Psoas muscle (tissue), 8 donors: ENCODE measurements around the gene GREM2. TPM values are rescaled to one million over a fixed set of nuclear protein-coding genes. Genes with fewer than 3 reads are reported as not detected.

ENCODE experiments used
- ATAC-seq, 4 donors: fragments of 200-7000 bp; cut with Tn5 transposase; one replicate each; pipeline ENCODE4 v1.9.1; 2020; ENCODE audit warnings: moderate library complexity in 3 of 4, mild to moderate bottlenecking in 2 of 4
- DNase-seq, 2 donors: peaks; one replicate each; pipeline ENCODE4 v3.0.0-alpha.2; 2020
- H3K27ac ChIP-seq: fragments of 200-600 bp; one replicate; pipeline ENCODE4 v1.8.0; 2022
- H3K27me3 ChIP-seq, 3 donors: fragments of 200-600 bp in 1 of 3; one replicate each; pipeline versions ENCODE4 v1.6.1 to v1.8.0; 2013 to 2022; ENCODE audit warnings: low read length in 2 of 3, mild to moderate bottlenecking in 2 of 3, moderate library complexity in 1 of 3; ENCODE audit not compliant: insufficient read depth in 3 of 3
- H3K36me3 ChIP-seq, 2 donors: fragments of 200-600 bp in 1 of 2; one replicate each; pipeline versions ENCODE4 v1.6.1 to v1.8.0; 2013 to 2022; ENCODE audit warnings: low read depth in 1 of 2, mild to moderate bottlenecking in 1 of 2, moderate library complexity in 1 of 2; ENCODE audit not compliant: insufficient read depth in 1 of 2
- H3K4me1 ChIP-seq: fragments of 200-600 bp; one replicate; pipeline ENCODE4 v1.8.0; 2022
- H3K4me3 ChIP-seq: fragments of 200-600 bp; one replicate; pipeline ENCODE4 v1.8.0; 2022; ENCODE audit warnings: mild to moderate bottlenecking
- H3K9me3 ChIP-seq: fragments of 200-600 bp; one replicate; pipeline ENCODE4 v1.8.0; 2022
- WGBS, 3 donors: extraction: QIAGEN DNeasy Blood & Tissue Kit; methylation state at CpG; one replicate each; pipeline versions ENCODE4 v1.1.6 to v1.1.7; 2013; 5-methylcytosine and 5-hydroxymethylcytosine counted together
- intact Hi-C, 2 donors: fragments of 100-400 bp; cut with DNase I; formaldehyde crosslinking; loops; one replicate each; pipeline versions ENCODE4 v1.11.0 to v1.14.2; 2022
- polyA plus RNA-seq, 3 donors: library from polyadenylated mRNA; stranded (reverse); fragments of 200-250 nt; gene quantifications; one replicate each; pipeline ENCODE4 v1.2.3, GENCODE V29; 2013
- total RNA-seq, 4 donors: library from RNA; stranded (reverse); fragmentation: NEBNext Ultra II Directional in 2 of 4; extraction: Animal tissue kit (Norgen Biotek cat#: 25700) in 2 of 4; gene quantifications; one replicate each; pipeline versions ENCODE4 v1.2.1 to v1.2.4, GENCODE V29; 2021 to 2023
- TF ChIP-seq, protein P1 (sequence below): fragments of 200-600 bp; IDR thresholded peaks from one replicate; pipeline ENCODE4 v1.8.0; 2022; ENCODE audit warnings: antibody characterized with exemption
- donor health status: healthy with polysubstance abuse.
- donor health status: DM: no; HTN: no; CAD: no; lungs with moderate emphysema.
- donor health status: Bipolar disorder and iron deficiency.
- donor health status: healthy.
- donor health status: DM: yes; HTN: yes; CAD: no.
- donor health status: DM: no; HTN: no; CAD: no.
- donor health status: DM: no; HTN: no; CAD: no.
- donor health status: DM: yes; HTN: yes; CAD: no.

The GREM2 gene
- total and polyA plus RNA-seq, 7 donors: 0.56 to 9.5 (median 1.4) TPM

DNA sequence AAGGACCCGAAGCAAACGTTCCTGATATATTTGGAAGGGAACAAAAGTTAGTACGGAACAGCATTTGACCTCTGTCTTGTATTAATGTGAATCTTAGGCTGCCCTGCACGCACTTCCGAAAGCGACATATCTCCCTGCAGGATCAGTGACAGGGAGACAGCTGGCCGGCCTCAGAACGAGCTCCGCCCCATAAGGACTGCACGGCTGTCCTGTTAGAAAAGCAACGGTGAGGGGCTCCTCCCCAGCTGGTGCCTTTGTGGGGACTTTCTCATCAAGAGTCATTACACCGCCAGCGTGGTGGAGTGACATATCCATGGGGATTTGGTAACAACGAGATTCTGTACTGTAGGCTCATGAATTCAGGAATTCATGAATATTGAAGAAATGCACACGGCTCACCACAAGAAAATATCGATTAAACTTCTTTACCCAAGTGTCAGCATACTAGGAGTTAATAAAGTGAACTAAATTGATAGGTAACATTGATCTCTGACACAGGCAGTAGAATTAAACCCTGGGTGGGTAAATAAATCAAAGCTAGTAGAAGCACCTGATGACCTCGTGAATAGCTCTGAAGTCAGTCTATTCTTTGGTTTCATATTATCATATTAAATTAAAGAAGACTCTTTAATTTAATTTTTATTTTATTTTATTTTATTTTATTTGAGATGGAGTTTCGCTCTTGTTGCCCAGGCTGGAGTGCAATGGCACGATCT is 8.1 kb upstream of the GREM2 start:
- H3K27me3 ChIP-seq: no peaks in the 10 kb centered on the region
- H3K4me3 ChIP-seq: no peak overlapping the region
- no peaks in the 10 kb centered on the region for H3K9me3 ChIP-seq
- TF ChIP-seq, protein P1, sequence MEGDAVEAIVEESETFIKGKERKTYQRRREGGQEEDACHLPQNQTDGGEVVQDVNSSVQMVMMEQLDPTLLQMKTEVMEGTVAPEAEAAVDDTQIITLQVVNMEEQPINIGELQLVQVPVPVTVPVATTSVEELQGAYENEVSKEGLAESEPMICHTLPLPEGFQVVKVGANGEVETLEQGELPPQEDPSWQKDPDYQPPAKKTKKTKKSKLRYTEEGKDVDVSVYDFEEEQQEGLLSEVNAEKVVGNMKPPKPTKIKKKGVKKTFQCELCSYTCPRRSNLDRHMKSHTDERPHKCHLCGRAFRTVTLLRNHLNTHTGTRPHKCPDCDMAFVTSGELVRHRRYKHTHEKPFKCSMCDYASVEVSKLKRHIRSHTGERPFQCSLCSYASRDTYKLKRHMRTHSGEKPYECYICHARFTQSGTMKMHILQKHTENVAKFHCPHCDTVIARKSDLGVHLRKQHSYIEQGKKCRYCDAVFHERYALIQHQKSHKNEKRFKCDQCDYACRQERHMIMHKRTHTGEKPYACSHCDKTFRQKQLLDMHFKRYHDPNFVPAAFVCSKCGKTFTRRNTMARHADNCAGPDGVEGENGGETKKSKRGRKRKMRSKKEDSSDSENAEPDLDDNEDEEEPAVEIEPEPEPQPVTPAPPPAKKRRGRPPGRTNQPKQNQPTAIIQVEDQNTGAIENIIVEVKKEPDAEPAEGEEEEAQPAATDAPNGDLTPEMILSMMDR: no peak
- ATAC-seq (no peak), DNase-seq (no peak)
- H3K36me3 ChIP-seq: no peaks in the 10 kb centered on the region
- intact Hi-C loops: no loop called here
- WGBS, 3 donors: 27 to 35% (median 31%) methylated on average over 19 of the region's 19 CpGs
- H3K27ac ChIP-seq: no peak overlapping the region
- no peaks in the 10 kb centered on the region for H3K4me1 ChIP-seq

DNA sequence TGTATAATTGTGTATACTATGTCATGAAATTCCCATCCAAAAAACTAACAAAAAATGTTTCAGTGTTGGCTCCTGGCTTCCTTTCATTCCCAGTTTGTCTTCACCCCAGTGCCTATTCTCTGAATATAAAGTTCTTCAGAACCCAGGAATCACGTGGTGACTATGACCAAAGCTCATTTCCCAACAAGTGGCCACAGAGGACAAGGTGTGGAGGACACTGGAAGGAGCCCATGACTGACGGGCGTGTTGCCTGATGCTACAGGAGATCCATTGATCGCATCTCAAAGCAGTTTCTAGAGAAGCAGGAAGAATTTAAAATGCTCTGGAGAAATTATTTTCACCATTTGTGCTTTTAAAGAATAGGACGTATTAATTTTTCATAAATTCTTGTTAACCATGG is 7.4 kb upstream of the GREM2 start:
- Histone ChIP-seq H3K27ac (no peak overlapping the region), H3K36me3 (no peaks in the 10 kb centered on the region), H3K4me3 (no peak overlapping the region), H3K9me3 (no peaks in the 10 kb centered on the region), H3K27me3 (no peaks in the 10 kb centered on the region), H3K4me1 (no peaks in the 10 kb centered on the region)
- TF ChIP-seq, protein P1: no peak
- intact Hi-C loops: no loop called here
- no peak for ATAC-seq
- WGBS, 3 donors: 66 to 76% (median 68%) methylated on average over 5 of the region's 5 CpGs
- DNase-seq: no peak

DNA sequence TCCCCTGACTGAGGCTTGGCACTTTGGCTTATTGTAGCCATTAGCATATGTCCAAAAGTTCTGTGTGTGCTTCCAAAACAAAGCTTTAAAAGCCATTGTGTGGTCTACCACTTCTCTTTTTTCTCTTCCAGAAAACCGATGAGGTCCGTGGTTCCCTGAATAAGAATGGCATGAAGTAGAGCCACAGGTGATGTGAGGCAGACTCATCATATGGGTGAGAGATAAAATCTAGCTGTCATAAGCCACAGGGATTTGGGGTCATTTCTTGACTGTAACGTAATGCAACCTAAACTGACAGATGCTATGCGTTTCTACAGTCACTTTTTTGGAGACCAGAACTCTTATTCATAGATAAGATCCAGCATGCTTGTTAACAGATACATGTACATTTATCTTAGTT is 7.0 kb upstream of the GREM2 start:
- 59 to 63% (median 59%) methylated on average over 4 of the region's 4 CpGs for WGBS, 3 donors
- H3K9me3 ChIP-seq: no peaks in the 10 kb centered on the region
- no peak overlapping the region for H3K4me3 ChIP-seq
- no peak for DNase-seq
- H3K27me3 ChIP-seq: no peaks in the 10 kb centered on the region
- no peak overlapping the region for H3K27ac ChIP-seq
- TF ChIP-seq, protein P1: no peak
- no peaks in the 10 kb centered on the region for H3K36me3 ChIP-seq
- ATAC-seq: no peak
- H3K4me1 ChIP-seq: no peaks in the 10 kb centered on the region
- intact Hi-C loops: no loop called here

DNA sequence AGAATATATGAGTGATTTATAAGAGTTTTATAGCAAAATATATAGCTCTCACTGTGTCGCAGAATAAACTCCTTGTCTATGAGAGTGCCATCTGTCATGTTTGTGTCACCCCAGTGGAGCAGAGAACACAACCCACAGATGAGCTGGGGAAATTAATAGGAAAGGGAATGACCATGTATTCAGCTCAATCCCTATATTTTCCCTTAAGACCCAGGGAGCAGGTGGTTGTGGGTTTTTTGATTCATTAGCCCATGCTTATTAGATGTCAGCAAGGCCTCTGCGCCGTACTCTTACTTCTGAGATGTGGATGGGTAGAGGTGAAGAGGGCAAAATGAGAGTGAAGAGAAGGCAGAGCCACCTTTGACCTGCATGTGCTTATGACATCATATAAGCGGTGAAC is 4.1 kb upstream of the GREM2 start:
- WGBS, 3 donors: 85 to 93% (median 89%) methylated on average over 4 of the region's 4 CpGs
- no peaks in the 10 kb centered on the region for H3K4me1 ChIP-seq
- intact Hi-C loops: no loop called here

More for the DNA sequence above, 4.1 kb upstream of the GREM2 start:
- no peak overlapping the region for H3K27ac ChIP-seq
- no peak for ATAC-seq
- H3K9me3 ChIP-seq: no peaks in the 10 kb centered on the region
- TF ChIP-seq, protein P1: no peak
- no peaks in the 10 kb centered on the region for H3K36me3 ChIP-seq
- no peak for DNase-seq
- H3K4me3 ChIP-seq: no peak overlapping the region
- H3K27me3 ChIP-seq: peaks cover 0 to 18% (median 2%) of the 10 kb centered on the region in 3 donors
